Fibroblast of lung (primary cell): ENCODE data around the gene ADGRB3.

Source experiments
- CTCF ChIP-seq, 2 donors: IDR thresholded peaks in 1 of 2; conservative IDR thresholded peaks in 1 of 2; 1 replicate in 1 of 2; 2 replicates in 1 of 2; pipeline ENCODE4 v1.5.1; 2011 to 2012; ENCODE audit warnings: low read length in 2 of 2, control low read depth in 1 of 2, inconsistent platforms in 1 of 2, low read depth in 1 of 2, mild to moderate bottlenecking in 1 of 2
- EZH2 ChIP-seq: IDR thresholded peaks from 2 replicates; pipeline ENCODE4 v1.5.1; 2012; ENCODE audit warnings: low read length, control low read depth, mild to moderate bottlenecking; ENCODE audit errors: missing control alignments

DNA sequence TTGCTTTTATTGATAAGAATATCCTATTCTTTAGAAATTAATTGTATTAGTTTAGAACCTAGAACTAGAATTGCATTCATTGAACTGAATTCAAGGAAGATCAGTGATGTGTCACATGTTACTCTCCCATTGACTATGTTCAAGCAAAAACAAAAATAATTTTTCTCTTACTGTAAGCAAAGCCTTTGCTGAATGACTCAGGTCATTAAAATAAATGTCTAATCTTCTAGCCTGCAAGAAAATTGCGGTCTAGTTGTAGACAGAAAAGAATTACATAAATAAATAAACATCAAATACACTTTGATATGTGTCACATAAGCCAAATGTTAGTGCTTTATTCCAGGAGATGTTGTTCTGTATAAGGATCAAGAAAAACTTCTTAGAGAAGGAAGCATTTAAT lies 387.9 kb downstream of the ADGRB3 start:
- TF ChIP-seq CTCF (conservative IDR thresholded peaks at IDR 0.05 in 1 of 2, IDR thresholded peaks at IDR 0.05 in 1 of 2; ENCODE audit: low read depth in 1 of 2, low read length in 2 of 2) (no peak), EZH2 (no peak)
